NB4 (cell line): ENCODE data around the gene PARD3.

ENCODE experiments used
- DNase-seq: peaks from one replicate; pipeline ENCODE4 v3.0.0; 2010; ENCODE audit warnings: low read depth
- H3K4me3 ChIP-seq: one replicate; pipeline ENCODE4 v1.5.1; 2011; ENCODE audit warnings: mild to moderate bottlenecking, low read depth, low read length, moderate library complexity
- MYC ChIP-seq: IDR thresholded peaks from 2 replicates; pipeline ENCODE4 v1.6.1; 2011; ENCODE audit warnings: low read depth, low read length
- POLR2A ChIP-seq: IDR thresholded peaks from 2 replicates; pipeline ENCODE4 v1.6.1; 2011; ENCODE audit warnings: mild to moderate bottlenecking; ENCODE audit not compliant: insufficient read length; ENCODE audit errors: extremely low read depth
- TF ChIP-seq, protein P1 (sequence below): IDR thresholded peaks from one replicate; pipeline ENCODE4 v1.5.1; 2012; ENCODE audit warnings: low read depth, low read length
- TF ChIP-seq, protein P2 (sequence below): IDR thresholded peaks from 2 replicates; pipeline ENCODE4 v1.6.1; 2011; ENCODE audit warnings: low read depth, low read length

PARD3 gene

DNA sequence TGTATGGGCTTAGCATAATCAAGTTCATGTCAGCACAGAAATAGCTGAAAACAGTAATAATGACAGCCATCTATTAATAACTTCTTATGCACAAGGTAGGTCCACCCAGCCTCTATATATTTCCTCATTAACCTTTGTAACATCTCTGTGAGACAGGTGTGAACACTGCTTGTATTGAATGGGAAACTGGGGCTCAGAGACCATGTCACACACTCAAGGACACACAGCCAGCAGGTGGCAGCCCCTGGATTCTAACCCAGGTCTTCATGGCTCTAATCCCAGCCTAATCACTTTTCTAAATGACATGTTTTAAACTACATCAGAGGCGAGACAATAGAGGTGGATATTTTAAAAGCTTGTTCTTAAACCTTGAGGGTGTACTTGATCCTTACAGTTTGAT lies 591.4 kb downstream of the PARD3 start:
- H3K4me3 ChIP-seq: no peak overlapping the region
- no peak for DNase-seq
- no peak for TF ChIP-seq MYC
- TF ChIP-seq, protein P1, sequence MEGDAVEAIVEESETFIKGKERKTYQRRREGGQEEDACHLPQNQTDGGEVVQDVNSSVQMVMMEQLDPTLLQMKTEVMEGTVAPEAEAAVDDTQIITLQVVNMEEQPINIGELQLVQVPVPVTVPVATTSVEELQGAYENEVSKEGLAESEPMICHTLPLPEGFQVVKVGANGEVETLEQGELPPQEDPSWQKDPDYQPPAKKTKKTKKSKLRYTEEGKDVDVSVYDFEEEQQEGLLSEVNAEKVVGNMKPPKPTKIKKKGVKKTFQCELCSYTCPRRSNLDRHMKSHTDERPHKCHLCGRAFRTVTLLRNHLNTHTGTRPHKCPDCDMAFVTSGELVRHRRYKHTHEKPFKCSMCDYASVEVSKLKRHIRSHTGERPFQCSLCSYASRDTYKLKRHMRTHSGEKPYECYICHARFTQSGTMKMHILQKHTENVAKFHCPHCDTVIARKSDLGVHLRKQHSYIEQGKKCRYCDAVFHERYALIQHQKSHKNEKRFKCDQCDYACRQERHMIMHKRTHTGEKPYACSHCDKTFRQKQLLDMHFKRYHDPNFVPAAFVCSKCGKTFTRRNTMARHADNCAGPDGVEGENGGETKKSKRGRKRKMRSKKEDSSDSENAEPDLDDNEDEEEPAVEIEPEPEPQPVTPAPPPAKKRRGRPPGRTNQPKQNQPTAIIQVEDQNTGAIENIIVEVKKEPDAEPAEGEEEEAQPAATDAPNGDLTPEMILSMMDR: no peak
- TF ChIP-seq, protein P2, sequence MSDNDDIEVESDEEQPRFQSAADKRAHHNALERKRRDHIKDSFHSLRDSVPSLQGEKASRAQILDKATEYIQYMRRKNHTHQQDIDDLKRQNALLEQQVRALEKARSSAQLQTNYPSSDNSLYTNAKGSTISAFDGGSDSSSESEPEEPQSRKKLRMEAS: no peak
- no peak for TF ChIP-seq POLR2A

DNA sequence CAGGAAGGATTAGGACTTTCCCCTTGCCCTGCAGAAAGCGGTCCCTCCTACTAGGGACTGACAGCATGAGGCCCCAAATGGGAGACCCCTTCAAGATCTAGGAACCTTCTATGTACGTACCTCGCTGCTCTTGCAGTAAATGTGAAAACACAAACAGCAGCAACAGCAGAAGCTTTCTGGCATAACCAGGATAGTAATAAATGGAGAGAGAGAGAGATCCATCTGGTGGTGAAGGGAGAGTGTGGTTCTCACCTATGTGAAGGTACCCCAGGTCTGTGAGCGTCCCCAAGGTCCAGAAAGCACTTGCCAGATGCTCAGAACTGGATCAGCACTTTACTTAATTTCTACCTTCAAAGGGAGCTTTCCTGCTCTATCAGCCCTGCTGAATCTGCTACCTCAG lies 592.7 kb downstream of the PARD3 start:
- H3K4me3 ChIP-seq: no peak overlapping the region
- no peak for TF ChIP-seq POLR2A
- TF ChIP-seq, protein P2: no peak
- no peak for TF ChIP-seq MYC
- TF ChIP-seq, protein P1: no peak
- DNase-seq: no peak

DNA sequence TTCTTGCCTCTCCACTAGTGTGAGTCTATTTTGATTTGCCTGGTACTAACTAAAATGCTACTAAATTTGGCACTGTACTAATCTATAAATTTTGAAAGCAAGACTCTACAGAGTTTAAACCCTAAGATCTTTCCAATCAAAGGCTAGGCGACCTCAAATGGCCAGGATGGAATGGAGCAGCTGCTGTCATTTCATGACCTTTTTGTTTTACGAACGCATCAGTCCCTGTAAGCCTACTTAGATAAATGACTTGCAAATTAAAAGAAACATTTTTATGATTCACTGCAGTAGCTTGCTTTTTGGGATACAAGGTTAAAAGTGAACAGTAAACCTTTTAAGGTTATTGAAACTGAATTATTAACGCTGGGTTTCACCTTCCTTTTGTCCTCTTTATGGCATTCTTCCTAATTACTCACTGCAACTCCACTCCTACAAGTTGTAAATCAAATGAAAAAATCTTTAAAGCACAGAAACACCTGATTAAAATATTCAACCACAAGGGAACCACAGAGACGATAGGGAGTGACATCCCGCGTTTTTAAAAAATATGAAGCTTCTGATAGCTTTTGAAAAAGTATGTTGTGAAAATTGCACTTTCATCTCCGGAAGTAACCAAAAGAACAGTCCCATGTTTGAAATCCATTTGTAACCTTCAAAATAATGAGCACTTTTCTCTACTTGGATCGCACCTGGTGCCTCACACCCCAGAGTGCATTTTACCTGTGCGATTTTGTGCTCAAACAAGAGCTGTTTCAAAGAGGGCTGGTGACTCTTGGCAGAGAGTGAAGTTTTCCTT lies 595.1 kb downstream of the PARD3 start:
- DNase-seq: no peak
- TF ChIP-seq MYC: no peak
- TF ChIP-seq, protein P1: no peak
- no peak for TF ChIP-seq POLR2A
- TF ChIP-seq, protein P2: no peak
- H3K4me3 ChIP-seq: no peak overlapping the region

DNA sequence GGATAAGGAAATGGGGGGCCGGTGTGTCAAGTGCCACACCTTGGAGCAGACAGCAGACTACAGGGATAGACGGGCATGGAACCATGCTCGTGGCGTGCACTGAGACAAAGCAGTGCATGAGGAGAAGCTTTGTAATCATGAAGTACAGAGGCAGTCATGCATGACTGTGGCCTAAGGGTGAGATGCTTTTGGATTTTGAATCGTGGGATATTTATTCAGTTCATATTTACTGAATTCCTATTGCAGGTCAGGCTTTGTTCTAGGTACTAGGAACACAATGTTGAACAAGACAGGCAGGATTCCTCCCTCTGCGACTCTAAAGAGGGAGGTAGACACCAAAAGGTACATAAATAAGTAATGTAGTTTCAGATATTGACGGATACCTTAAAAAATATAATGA lies 597.6 kb downstream of the PARD3 start:
- no peak overlapping the region for H3K4me3 ChIP-seq
- TF ChIP-seq MYC (no peak), POLR2A (no peak)
- TF ChIP-seq, protein P1: no peak
- TF ChIP-seq, protein P2: no peak
- DNase-seq: no peak

DNA sequence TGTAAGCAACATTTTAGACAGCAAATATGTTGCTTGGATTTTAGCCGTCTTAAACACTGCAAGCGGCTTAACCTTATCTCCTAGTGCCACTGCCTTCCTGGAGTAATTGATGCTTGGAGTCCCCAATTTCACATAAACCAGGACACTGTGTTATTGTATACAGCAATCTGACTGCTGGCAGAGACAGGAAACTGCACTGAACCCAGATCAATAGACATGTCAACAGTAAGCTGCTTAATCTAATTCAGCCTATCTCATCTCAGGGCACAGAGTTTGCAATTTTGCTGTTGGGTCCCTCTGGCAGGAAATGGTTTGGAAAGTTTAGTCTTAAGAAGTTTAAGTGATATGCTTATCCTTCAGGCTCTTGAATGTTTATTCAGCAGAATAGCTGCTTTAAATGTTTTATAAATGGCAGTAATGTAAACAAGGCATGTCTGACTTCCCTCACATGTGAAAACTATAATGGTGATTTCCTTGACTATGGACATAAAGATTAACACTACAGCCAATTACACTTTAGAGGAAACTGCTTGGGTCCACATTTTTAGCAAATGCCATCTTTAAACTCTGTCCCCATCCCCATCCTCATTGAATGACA lies 598.6 kb downstream of the PARD3 start:
- no peak overlapping the region for H3K4me3 ChIP-seq
- DNase-seq: no peak
- TF ChIP-seq POLR2A (no peak), MYC (no peak)

DNA sequence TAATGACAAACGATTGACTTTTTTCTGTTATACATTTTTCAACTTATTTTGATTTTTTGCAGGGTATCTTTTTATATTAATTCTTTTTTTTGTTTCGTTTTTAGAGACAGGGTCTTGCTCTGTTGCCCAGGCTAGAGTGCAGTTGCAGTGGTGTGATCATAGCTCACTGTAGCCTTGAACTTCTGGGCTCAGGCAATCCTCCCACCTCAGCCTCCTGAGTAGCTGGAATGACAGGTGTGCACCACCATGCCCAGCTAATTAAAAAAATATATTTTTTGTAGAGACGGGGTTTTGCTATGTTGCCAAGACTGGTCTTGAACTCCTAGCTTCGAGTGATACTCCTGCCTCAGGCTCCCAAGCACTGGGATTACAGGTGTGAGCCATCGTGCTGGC lies 601.3 kb downstream of the PARD3 start:
- no peak for DNase-seq
- H3K4me3 ChIP-seq: no peak overlapping the region
- TF ChIP-seq, protein P2: no peak
- TF ChIP-seq, protein P1: no peak
- TF ChIP-seq POLR2A (no peak), MYC (no peak)
